Measurements from ENCODE around the gene SUCO. TPM values are rescaled to one million over a fixed set of nuclear protein-coding genes. Genes with fewer than 3 reads are reported as not detected.

Gene SUCO
- total RNA-seq, 1 experiment from 2014 or later: 22.6 TPM

- RAD21 ChIA-PET (ENCODE audit: low non-redundant PET in 1 of 2, low total read pairs in 2 of 2, uncharacterized antibody in 2 of 2, unreplicated experiment in 2 of 2): no interaction called here
- H3K4me3 ChIP-seq (replicated peaks in 1 of 2; ENCODE audit: low read depth in 1 of 2, low read length in 2 of 2): no peak overlapping the region
- intact Hi-C loops (cut with micrococcal nuclease): no loop called here
- H3K36me3 ChIP-seq (ENCODE audit: control insufficient read depth in 1 of 2, insufficient read depth in 2 of 2, low read length in 2 of 2): no peaks in the 10 kb centered on the region
- no peak overlapping the region for H2AFZ ChIP-seq (ENCODE audit: low read depth, low read length, poor library complexity, severe bottlenecking)
- no peak overlapping the region for H3K4me2 ChIP-seq (ENCODE audit: low read length)
- no peak overlapping the region for H3K9ac ChIP-seq (ENCODE audit: low read length)
- TF ChIP-seq POLR2A (IDR thresholded peaks at IDR 0.05; ENCODE audit: borderline replicate concordance, extremely low read depth, insufficient read depth, insufficient read length): no peak
- TF ChIP-seq CBX3 (IDR thresholded peaks at IDR 0.05; ENCODE audit: low read depth): no peak
- no peak for TF ChIP-seq JUND (IDR thresholded peaks at IDR 0.05)
- no peak for TF ChIP-seq RAD21 (IDR thresholded peaks at IDR 0.05; ENCODE audit: low read depth)
- TF ChIP-seq YY1 (IDR thresholded peaks at IDR 0.05; ENCODE audit: extremely low read depth, insufficient replicate concordance, low read depth, low read length): no peak
- TF ChIP-seq TCF7L2 (IDR thresholded peaks at IDR 0.05; ENCODE audit: borderline replicate concordance, extremely low read depth, insufficient read depth, insufficient read length): no peak
- TF ChIP-seq EGR1 (IDR thresholded peaks at IDR 0.05; ENCODE audit: low read depth): no peak
- no peak for TF ChIP-seq SIN3A (IDR thresholded peaks at IDR 0.05; ENCODE audit: low read depth)
- no peak for TF ChIP-seq EZH2phosphoT487 (IDR thresholded peaks at IDR 0.05; ENCODE audit: borderline replicate concordance)
- TF ChIP-seq FOSL1 (IDR thresholded peaks at IDR 0.05; ENCODE audit: low read depth): no peak
- no peak for TF ChIP-seq ATF3 (IDR thresholded peaks at IDR 0.05)
- TF ChIP-seq SP1 (IDR thresholded peaks at IDR 0.05; ENCODE audit: low read depth): no peak
- no peak for TF ChIP-seq ZNF274 (IDR thresholded peaks at IDR 0.05; ENCODE audit: low read depth, low read length)
- no peak for TF ChIP-seq MAX (IDR thresholded peaks at IDR 0.05)
- TF ChIP-seq ZBTB33 (IDR thresholded peaks at IDR 0.05; ENCODE audit: extremely low read depth, insufficient replicate concordance, low read length): no peak
- TF ChIP-seq POLR2AphosphoS5 (IDR thresholded peaks at IDR 0.05; ENCODE audit: low read depth, low read length): no peak
- TF ChIP-seq ELF1 (IDR thresholded peaks at IDR 0.05; ENCODE audit: borderline replicate concordance, low read depth): no peak
- TF ChIP-seq REST (IDR thresholded peaks at IDR 0.05; ENCODE audit: low read depth): no peak
- no peak for TF ChIP-seq CEBPB (IDR thresholded peaks at IDR 0.05; ENCODE audit: low read depth)
- ATAC-seq (no peak), DNase-seq (ENCODE audit: low read depth, low spot score) (no peak)
- no peak overlapping the region for H3K27ac ChIP-seq (ENCODE audit: low read depth, low read length)
- no peaks in the 10 kb centered on the region for H3K27me3 ChIP-seq (ENCODE audit: insufficient read depth, low read length)
- H3K9me3 ChIP-seq (ENCODE audit: control insufficient read depth in 1 of 2, insufficient read depth in 1 of 2, low read depth in 1 of 2, low read length in 2 of 2): peaks cover 0 to 6% of the 10 kb centered on the region in 2 experiments; a peak in 1 of 4 replicates
- no peaks in the 10 kb centered on the region for H3K4me1 ChIP-seq (ENCODE audit: control insufficient read depth in 1 of 2, insufficient read depth in 2 of 2, low read length in 2 of 2)
- H3K9me2 ChIP-seq (ENCODE audit: insufficient read depth): no peaks in the 10 kb centered on the region
- H4K20me1 ChIP-seq (ENCODE audit: insufficient read depth): no peaks in the 10 kb centered on the region
- no TSS peak for BruUV-seq (replicated peaks)
- POLR2A ChIA-PET: no interaction called here
- CTCF ChIA-PET: no interaction called here
- H3K79me2 ChIP-seq (ENCODE audit: insufficient read depth, low read length): no peaks in the 10 kb centered on the region
Observed at GRCh38 chr1:172517081-172517480, 15.9 kb upstream of the SUCO start.

Data from HCT116 (cell line).